T-cell (primary cell): ENCODE measurements around the gene PTGER2. TPM values are rescaled to one million over a fixed set of nuclear protein-coding genes. Genes with fewer than 3 reads are reported as not detected.

ENCODE experiments used
- ATAC-seq, 4 experiments: fragments of 200-7000 bp in 3 of 4; fragments of 150-1000 bp in 1 of 4; cut with Tn5 transposase; replicated peaks in 1 of 4; 1 replicate in 3 of 4; 2 replicates in 1 of 4; pipeline ENCODE4 v1.10.0; 2021; ENCODE audit warnings: moderate library complexity in 3 of 4, mild to moderate bottlenecking in 2 of 4, moderate number of reproducible peaks in 1 of 4
- CTCF ChIA-PET, 2 donors: fragments of 300-600 bp; sonication (Branson Sonifier 250); formaldehyde crosslinking; loops; one replicate each; lab custom pipeline; 2022; ENCODE audit warnings: antibody characterized with exemption in 2 of 2; lab: Charles Lee
- POLR2A ChIA-PET, 2 donors: fragments of 300-600 bp; sonication (Branson Sonifier 250); formaldehyde crosslinking; loops; one replicate each; lab custom pipeline; 2022; ENCODE audit warnings: antibody characterized with exemption in 2 of 2; lab: Charles Lee
- DNase-seq, 35 experiments: peaks; one replicate each; pipeline versions ENCODE4 v3.0.0 to v3.0.0-alpha.2; 2013 to 2023
- H3K27ac ChIP-seq: one replicate; pipeline ENCODE4 v1.5.1; 2013; ENCODE audit warnings: low read length
- H3K27me3 ChIP-seq, 2 experiments: replicated peaks in 1 of 2; 1 replicate in 1 of 2; 2 replicates in 1 of 2; pipeline versions ENCODE4 v1.6.1 to v1.7.0; 2013; ENCODE audit warnings: low read length in 1 of 2, mixed read lengths in 1 of 2; ENCODE audit not compliant: control insufficient read depth in 2 of 2, insufficient read depth in 2 of 2; ENCODE audit errors: extremely low read depth in 1 of 2
- H3K36me3 ChIP-seq, 2 donors: 1 replicate in 1 of 2; 2 replicates in 1 of 2; pipeline versions ENCODE4 v1.6.1 to v1.7.0; 2013; ENCODE audit warnings: low read length in 1 of 2; ENCODE audit not compliant: control insufficient read depth in 2 of 2, insufficient read depth in 1 of 2; ENCODE audit errors: extremely low read depth in 1 of 2
- H3K4me1 ChIP-seq, 2 experiments: 1 replicate in 1 of 2; 2 replicates in 1 of 2; pipeline versions ENCODE4 v1.6.1 to v1.7.0; 2013; ENCODE audit warnings: low read length in 2 of 2, mixed read lengths in 1 of 2; ENCODE audit not compliant: insufficient read depth in 2 of 2, control insufficient read depth in 1 of 2; ENCODE audit errors: extremely low read depth in 1 of 2
- H3K4me3 ChIP-seq, 2 donors: 1 replicate in 1 of 2; 2 replicates in 1 of 2; pipeline versions ENCODE4 v1.5.1 to v1.7.0; 2013; ENCODE audit warnings: mild to moderate bottlenecking in 2 of 2, low read length in 1 of 2, moderate library complexity in 1 of 2; ENCODE audit not compliant: control insufficient read depth in 1 of 2; ENCODE audit errors: extremely low read depth in 1 of 2
- H3K9me3 ChIP-seq: 2 replicates; pipeline ENCODE4 v1.7.0; 2013
- H3K27ac Mint-ChIP-seq, 2 donors: one replicate each; pipeline ENCODE4 v1.8.0; 2020 to 2021; ENCODE audit warnings: mild to moderate bottlenecking in 2 of 2, mixed read lengths in 2 of 2
- H3K27me3 Mint-ChIP-seq, 2 donors: one replicate each; pipeline ENCODE4 v1.8.0; 2021 to 2022; ENCODE audit warnings: mixed read lengths in 2 of 2
- H3K36me3 Mint-ChIP-seq: one replicate; pipeline ENCODE4 v1.8.0; 2021; ENCODE audit warnings: mixed read lengths
- H3K4me1 Mint-ChIP-seq, 3 donors: one replicate each; pipeline ENCODE4 v1.8.0; 2020 to 2022; ENCODE audit warnings: mixed read lengths in 3 of 3, mild to moderate bottlenecking in 1 of 3
- H3K4me3 Mint-ChIP-seq, 3 donors: one replicate each; pipeline ENCODE4 v1.8.0; 2020 to 2022; ENCODE audit warnings: mild to moderate bottlenecking in 3 of 3, mixed read lengths in 3 of 3, moderate library complexity in 3 of 3
- H3K9me3 Mint-ChIP-seq, 3 donors: one replicate each; pipeline ENCODE4 v1.8.0; 2020 to 2022; ENCODE audit warnings: mixed read lengths in 3 of 3
- WGBS: methylation state at CpG from one replicate; pipeline ENCODE4 v1.1.5; 2013; ENCODE audit warnings: missing lambda C conversion rate; ENCODE audit not compliant: insufficient coverage; 5-methylcytosine and 5-hydroxymethylcytosine counted together
- total RNA-seq, 35 experiments: library from RNA in 6 of 35; stranded (reverse) in 6 of 35; fragments of 120-200 nt in 1 of 35; gene quantifications; one replicate each; pipeline versions ENCODE4 v1.2.1 to v1.2.4 and lab custom pipeline; 2013 to 2026

Gene PTGER2, protein sequence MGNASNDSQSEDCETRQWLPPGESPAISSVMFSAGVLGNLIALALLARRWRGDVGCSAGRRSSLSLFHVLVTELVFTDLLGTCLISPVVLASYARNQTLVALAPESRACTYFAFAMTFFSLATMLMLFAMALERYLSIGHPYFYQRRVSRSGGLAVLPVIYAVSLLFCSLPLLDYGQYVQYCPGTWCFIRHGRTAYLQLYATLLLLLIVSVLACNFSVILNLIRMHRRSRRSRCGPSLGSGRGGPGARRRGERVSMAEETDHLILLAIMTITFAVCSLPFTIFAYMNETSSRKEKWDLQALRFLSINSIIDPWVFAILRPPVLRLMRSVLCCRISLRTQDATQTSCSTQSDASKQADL
- total RNA-seq (10 to 100 TPM; 38.8 to 68.0 (median 54.7) TPM), total RNA-seq (lab: John Stamatoyannopoulos, UW) (7.9 to 83.4 (median 31.1) reads per million in 29 experiments)
- 63.4 TPM for total RNA-seq (2013)

DNA sequence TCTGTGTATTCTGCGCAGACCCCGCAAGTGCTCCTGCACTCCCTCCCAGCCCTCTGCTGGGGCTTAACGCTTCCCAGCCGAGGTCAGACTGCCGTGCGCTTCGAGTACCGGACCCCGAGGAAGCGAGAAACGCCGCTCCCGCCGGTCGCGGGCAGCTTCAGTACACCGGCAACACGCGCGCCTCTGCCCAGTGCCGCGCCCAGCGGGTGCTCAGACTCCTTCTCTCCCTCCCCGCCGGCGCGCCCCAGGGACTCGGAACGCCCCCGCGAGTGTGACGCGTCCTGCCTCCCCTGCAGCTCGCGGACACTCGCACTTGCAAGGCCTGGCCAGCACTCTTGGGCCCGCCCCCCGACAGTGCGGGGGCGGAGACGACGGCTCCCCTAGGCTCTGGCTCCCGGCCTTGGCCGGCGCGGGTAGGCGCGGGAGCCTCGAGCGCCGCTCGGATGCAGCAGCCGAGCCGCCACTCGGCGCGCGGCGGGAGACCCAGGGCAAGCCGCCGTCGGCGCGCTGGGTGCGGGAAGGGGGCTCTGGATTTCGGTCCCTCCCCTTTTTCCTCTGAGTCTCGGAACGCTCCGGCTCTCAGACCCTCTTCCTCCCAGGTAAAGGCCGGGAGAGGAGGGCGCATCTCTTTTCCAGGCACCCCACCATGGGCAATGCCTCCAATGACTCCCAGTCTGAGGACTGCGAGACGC, at the start of gene PTGER2:
Gene PTGER2, plus strand, starts transcription at position 410 of the 692 bp plus-strand sequence. Its CDS starts 237 bp downstream, at position 647.
- Mint-ChIP-seq H3K4me1 (peaks cover 79 to 86% (median 81%) of the 10 kb centered on the region in 3 donors), H3K36me3 (peaks cover 19% of the 10 kb centered on the region), H3K27me3 (peaks cover 0 to 6% of the 10 kb centered on the region in 2 donors), H3K27ac (peak within 1 kb of the TSS; percentile 95 to 98), H3K4me3 (peak within 1 kb of the TSS; percentile 99 to 100 (median 99)), H3K9me3 (no peaks in the 10 kb centered on the region)
- DNase-seq: peak; percentile 29 to 75 (median 54)
- ATAC-seq: peak; percentile 65 to 66 (median 65)
- CTCF ChIA-PET: interaction anchor here in 1 of 2 donors (1.1 kb wide), 1 partner anchor 87 kb away, joined by 4 read pairs; no protein-coding TSS in a partner anchor
- Histone ChIP-seq H3K4me3 (peak within 1 kb of the TSS; percentile 76 to 81), H3K36me3 (no peaks in the 10 kb centered on the region), H3K4me1 (peaks cover 16 to 48% of the 10 kb centered on the region in 2 experiments), H3K27me3 (peaks cover 0 to 7% of the 10 kb centered on the region in 2 experiments), H3K9me3 (no peaks in the 10 kb centered on the region), H3K27ac (peak within 1 kb of the TSS; percentile 72)
- WGBS: under 1% methylated on average over 73 of the region's 73 CpGs
- POLR2A ChIA-PET: interaction anchor here in 1 of 2 donors (0.5 to 0.7 kb wide), 2 partner anchors 14 to 31 kb away, joined by 3 to 9 read pairs; no protein-coding TSS in a partner anchor

DNA sequence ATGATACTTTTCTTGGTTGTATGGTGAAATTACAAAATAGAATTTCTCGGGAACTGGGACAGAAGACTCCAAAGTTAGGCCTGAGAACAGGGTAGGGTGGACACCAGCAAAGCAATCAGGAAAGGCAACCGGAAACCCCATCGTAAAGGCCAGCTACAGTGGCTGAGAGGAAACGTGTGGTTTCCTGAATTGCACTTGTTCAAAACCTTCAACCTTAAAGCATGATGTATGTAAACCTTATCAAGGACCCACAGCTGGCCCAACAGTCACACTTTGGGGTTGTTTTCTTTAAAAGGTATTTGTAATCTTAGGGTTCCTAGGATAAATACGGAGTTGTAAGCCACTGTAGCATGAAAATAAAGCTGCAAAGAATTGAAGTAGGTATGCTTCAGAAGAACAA, 48.9 kb upstream of the PTGER2 start:
- peak in 2 of 35 experiments; percentile 6 to 10 for DNase-seq
- peaks cover 9 to 43% of the 10 kb centered on the region in 2 experiments for H3K4me1 ChIP-seq
- POLR2A ChIA-PET: no interaction called here

DNA sequence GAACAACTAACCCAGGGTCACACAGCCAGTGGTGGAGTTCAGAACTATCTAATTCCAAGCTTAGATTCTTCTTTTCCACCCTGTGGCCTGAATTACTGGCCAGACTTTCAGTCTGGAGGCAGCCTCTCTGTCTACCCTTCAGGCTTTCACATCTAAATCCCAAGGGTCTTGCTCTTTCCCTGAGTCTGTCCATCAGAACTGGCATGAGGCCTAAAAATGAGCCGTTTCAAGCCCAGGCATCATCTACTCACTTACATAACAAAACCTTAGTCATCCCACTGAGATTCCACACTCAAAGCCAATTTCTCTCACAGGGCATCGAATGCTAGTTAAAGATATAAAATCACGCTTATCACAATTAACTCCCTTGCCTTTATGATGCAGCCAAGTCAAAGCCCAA, 47.9 kb upstream of the PTGER2 start:
- H3K9me3 ChIP-seq: no peaks in the 10 kb centered on the region
- H3K27ac Mint-ChIP-seq: no peak overlapping the region
- H3K27ac ChIP-seq: peak overlapping the region; percentile 17
- peaks cover 9 to 43% of the 10 kb centered on the region in 2 experiments for H3K4me1 ChIP-seq
- 92% methylated on average over 3 of the region's 3 CpGs for WGBS
- ChIA-PET POLR2A (no interaction called here), CTCF (interaction anchor here in 1 of 2 donors (1.2 kb wide), 1 partner anchor 272 kb away, joined by 3 read pairs; no protein-coding TSS in a partner anchor)
- no peaks in the 10 kb centered on the region for H3K36me3 ChIP-seq
- ATAC-seq: no peak
- H3K36me3 Mint-ChIP-seq: no peaks in the 10 kb centered on the region
- H3K9me3 Mint-ChIP-seq: no peaks in the 10 kb centered on the region
- no peak for DNase-seq
- peaks cover 13 to 26% of the 10 kb centered on the region in 2 experiments for H3K27me3 ChIP-seq
- peaks cover 43 to 61% (median 46%) of the 10 kb centered on the region in 3 donors for H3K4me1 Mint-ChIP-seq
- H3K27me3 Mint-ChIP-seq: peaks cover 27 to 30% of the 10 kb centered on the region in 2 donors
- peak overlapping the region in 1 of 3 donors; percentile 93 for H3K4me3 Mint-ChIP-seq
- no peak overlapping the region for H3K4me3 ChIP-seq

More for the DNA sequence above, 48.9 kb upstream of the PTGER2 start:
- Mint-ChIP-seq H3K36me3 (no peaks in the 10 kb centered on the region), H3K27ac (peak overlapping the region in 1 of 2 donors; percentile 62), H3K27me3 (peaks cover 23 to 27% of the 10 kb centered on the region in 2 donors), H3K4me1 (peaks cover 44 to 54% (median 46%) of the 10 kb centered on the region in 3 donors), H3K4me3 (peak overlapping the region in 1 of 3 donors; percentile 42), H3K9me3 (no peaks in the 10 kb centered on the region)
- H3K27me3 ChIP-seq: peaks cover 13 to 26% of the 10 kb centered on the region in 2 experiments
- no peak for ATAC-seq
- CTCF ChIA-PET: interaction anchor here in 1 of 2 donors (0.6 kb wide), 1 partner anchor 158 kb away, joined by 3 read pairs; no protein-coding TSS in a partner anchor
- H3K27ac ChIP-seq: no peak overlapping the region
- H3K4me3 ChIP-seq: no peak overlapping the region
- no peaks in the 10 kb centered on the region for H3K36me3 ChIP-seq
- WGBS: 21% methylated on average over 2 of the region's 5 CpGs
- H3K9me3 ChIP-seq: no peaks in the 10 kb centered on the region

DNA sequence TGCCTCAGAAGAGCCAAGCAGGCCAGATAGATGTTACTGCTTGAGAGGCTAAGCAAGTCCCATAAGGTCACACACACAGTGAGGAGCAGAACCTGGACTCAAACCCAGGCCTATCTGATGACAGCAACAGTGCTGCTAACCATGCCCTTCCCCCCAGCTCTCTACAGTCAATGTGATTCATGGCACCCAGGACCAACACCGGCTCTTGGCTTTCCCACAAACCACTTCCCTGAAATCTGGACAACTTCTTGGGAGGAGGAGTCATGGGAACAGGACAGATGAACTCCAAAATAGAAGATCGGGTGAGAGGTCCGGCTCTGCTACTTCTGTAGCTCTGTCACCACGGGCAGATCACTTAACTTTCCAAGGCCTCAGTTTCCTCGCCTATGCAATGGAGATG, 47.3 kb upstream of the PTGER2 start:
- no peak overlapping the region for H3K27ac ChIP-seq
- no peaks in the 10 kb centered on the region for H3K9me3 Mint-ChIP-seq
- no peak overlapping the region for H3K4me3 ChIP-seq
- H3K27me3 Mint-ChIP-seq: peaks cover 27 to 30% of the 10 kb centered on the region in 2 donors
- H3K4me1 ChIP-seq: peaks cover 9 to 43% of the 10 kb centered on the region in 2 experiments
- no peak overlapping the region for H3K27ac Mint-ChIP-seq
- peak overlapping the region; percentile 91 to 93 (median 93) for H3K4me3 Mint-ChIP-seq
- 88% methylated on average over 4 of the region's 5 CpGs for WGBS
- peaks cover 43 to 65% (median 46%) of the 10 kb centered on the region in 3 donors for H3K4me1 Mint-ChIP-seq
- ATAC-seq (no peak), DNase-seq (no peak)
- ChIA-PET POLR2A (interaction anchor here (0.6 kb wide), 4 partner anchors 91 to 453 kb away, joined by 3 read pairs; no protein-coding TSS in a partner anchor), CTCF (interaction anchor here in 1 of 2 donors (1.2 kb wide), 1 partner anchor 272 kb away, joined by 3 read pairs; no protein-coding TSS in a partner anchor)
- no peaks in the 10 kb centered on the region for H3K9me3 ChIP-seq
- H3K27me3 ChIP-seq: peaks cover 13 to 26% of the 10 kb centered on the region in 2 experiments
- no peaks in the 10 kb centered on the region for H3K36me3 ChIP-seq
- no peaks in the 10 kb centered on the region for H3K36me3 Mint-ChIP-seq

DNA sequence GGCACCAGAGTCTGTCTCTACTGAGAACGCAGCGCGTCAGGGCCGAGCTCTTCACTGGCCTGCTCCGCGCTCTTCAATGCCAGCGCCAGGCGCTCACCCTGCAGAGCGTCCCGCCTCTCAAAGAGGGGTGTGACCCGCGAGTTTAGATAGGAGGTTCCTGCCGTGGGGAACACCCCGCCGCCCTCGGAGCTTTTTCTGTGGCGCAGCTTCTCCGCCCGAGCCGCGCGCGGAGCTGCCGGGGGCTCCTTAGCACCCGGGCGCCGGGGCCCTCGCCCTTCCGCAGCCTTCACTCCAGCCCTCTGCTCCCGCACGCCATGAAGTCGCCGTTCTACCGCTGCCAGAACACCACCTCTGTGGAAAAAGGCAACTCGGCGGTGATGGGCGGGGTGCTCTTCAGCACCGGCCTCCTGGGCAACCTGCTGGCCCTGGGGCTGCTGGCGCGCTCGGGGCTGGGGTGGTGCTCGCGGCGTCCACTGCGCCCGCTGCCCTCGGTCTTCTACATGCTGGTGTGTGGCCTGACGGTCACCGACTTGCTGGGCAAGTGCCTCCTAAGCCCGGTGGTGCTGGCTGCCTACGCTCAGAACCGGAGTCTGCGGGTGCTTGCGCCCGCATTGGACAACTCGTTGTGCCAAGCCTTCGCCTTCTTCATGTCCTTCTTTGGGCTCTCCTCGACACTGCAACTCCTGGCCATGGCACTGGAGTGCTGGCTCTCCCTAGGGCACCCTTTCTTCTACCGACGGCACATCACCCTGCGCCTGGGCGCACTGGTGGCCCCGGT, 46.4 kb upstream of the PTGER2 start, which contains the start of gene PTGDR:
Gene PTGDR, plus strand, starts transcription at position 198 of the 778 bp plus-strand sequence. Its CDS starts 117 bp downstream, at position 315.
- peaks cover 43 to 73% (median 54%) of the 10 kb centered on the region in 3 donors for H3K4me1 Mint-ChIP-seq
- peaks cover 27 to 30% of the 10 kb centered on the region in 2 donors for H3K27me3 Mint-ChIP-seq
- H3K36me3 ChIP-seq: no peaks in the 10 kb centered on the region
- no peak within 1 kb of the TSS for H3K27ac ChIP-seq
- H3K27me3 ChIP-seq: peaks cover 13 to 26% of the 10 kb centered on the region in 2 experiments
- ATAC-seq: peak; percentile 56 to 80 (median 69)
- H3K4me3 ChIP-seq: peak within 1 kb of the TSS; percentile 60 to 61
- peak within 1 kb of the TSS; percentile 69 to 75 for H3K27ac Mint-ChIP-seq
- DNase-seq: peak in 32 of 35 experiments; percentile 2 to 66 (median 34)
- 6% methylated on average over 63 of the region's 63 CpGs for WGBS
- H3K4me1 ChIP-seq: peaks cover 9 to 50% of the 10 kb centered on the region in 2 experiments
- CTCF ChIA-PET: no interaction called here
- H3K9me3 Mint-ChIP-seq: no peaks in the 10 kb centered on the region
- H3K4me3 Mint-ChIP-seq: peak within 1 kb of the TSS; percentile 91 to 93 (median 93)
- H3K36me3 Mint-ChIP-seq: no peaks in the 10 kb centered on the region
- no peaks in the 10 kb centered on the region for H3K9me3 ChIP-seq
- POLR2A ChIA-PET: interaction anchor here (0.6 kb wide), 2 partner anchors 92 to 293 kb away, joined by 3 read pairs; no protein-coding TSS in a partner anchor
